PC-9 (cell line): ENCODE data around the gene NRXN2.

Source experiments
- CTCF ChIP-seq: fragments of 200-600 bp; sonication (generic); conservative IDR thresholded peaks from 2 replicates; pipeline ENCODE4 v1.6.1; 2017; ENCODE audit warnings: mixed run types, antibody characterized with exemption, mild to moderate bottlenecking, moderate library complexity
- EZH2 ChIP-seq: fragments of 200-600 bp; sonication (generic); IDR thresholded peaks from 2 replicates; pipeline ENCODE4 v1.8.0; 2017; ENCODE audit warnings: antibody characterized with exemption, low read depth

- no peak for TF ChIP-seq EZH2
- no peak for TF ChIP-seq CTCF
Observed at GRCh38 chr11:64720167-64720566, 2.8 kb downstream of the NRXN2 start.
